Fibroblast of lung (primary cell): ENCODE data around the gene SIGMAR1.

Source experiments
- EZH2 ChIP-seq: IDR thresholded peaks from 2 replicates; pipeline ENCODE4 v1.5.1; 2012; ENCODE audit warnings: low read length, control low read depth, mild to moderate bottlenecking; ENCODE audit errors: missing control alignments
- TF ChIP-seq, protein P1 (sequence below), 2 donors: IDR thresholded peaks in 1 of 2; conservative IDR thresholded peaks in 1 of 2; 1 replicate in 1 of 2; 2 replicates in 1 of 2; pipeline ENCODE4 v1.5.1; 2011 to 2012; ENCODE audit warnings: low read length in 2 of 2, control low read depth in 1 of 2, inconsistent platforms in 1 of 2, low read depth in 1 of 2, mild to moderate bottlenecking in 1 of 2

DNA sequence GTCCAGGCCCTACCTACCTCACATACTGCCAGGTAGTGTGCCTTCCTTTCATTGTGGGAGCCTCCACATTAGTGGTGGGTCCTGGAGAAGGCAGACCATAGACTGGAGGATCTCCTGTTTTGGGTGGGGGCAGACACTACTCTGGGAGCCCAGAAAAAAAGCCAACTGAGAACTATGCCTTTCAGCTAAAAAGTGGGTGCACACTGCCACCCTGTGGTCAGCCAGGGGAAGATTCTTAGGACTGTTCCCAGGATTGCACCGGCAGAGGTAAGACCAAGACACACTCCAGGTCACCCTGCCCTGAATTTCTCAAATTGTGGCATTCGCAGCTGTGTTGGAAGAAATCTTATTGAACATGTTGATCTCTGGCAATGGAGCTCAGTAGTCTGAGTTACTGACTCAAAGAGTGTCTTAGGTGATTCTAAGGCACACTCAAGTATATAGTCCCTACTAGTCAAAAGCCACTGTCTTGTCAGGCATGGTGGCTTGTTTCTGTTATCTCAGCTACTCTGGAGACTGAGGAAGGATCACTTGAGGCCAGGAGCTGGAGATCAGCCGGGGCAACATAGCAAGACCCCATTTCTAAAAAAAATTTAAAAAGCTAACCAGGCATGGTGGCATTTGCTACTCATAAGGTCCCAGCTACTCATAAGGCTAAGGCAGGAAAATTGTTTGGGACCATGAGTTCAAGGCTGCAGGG, 3.6 kb downstream of the SIGMAR1 start:
- TF ChIP-seq, protein P1, sequence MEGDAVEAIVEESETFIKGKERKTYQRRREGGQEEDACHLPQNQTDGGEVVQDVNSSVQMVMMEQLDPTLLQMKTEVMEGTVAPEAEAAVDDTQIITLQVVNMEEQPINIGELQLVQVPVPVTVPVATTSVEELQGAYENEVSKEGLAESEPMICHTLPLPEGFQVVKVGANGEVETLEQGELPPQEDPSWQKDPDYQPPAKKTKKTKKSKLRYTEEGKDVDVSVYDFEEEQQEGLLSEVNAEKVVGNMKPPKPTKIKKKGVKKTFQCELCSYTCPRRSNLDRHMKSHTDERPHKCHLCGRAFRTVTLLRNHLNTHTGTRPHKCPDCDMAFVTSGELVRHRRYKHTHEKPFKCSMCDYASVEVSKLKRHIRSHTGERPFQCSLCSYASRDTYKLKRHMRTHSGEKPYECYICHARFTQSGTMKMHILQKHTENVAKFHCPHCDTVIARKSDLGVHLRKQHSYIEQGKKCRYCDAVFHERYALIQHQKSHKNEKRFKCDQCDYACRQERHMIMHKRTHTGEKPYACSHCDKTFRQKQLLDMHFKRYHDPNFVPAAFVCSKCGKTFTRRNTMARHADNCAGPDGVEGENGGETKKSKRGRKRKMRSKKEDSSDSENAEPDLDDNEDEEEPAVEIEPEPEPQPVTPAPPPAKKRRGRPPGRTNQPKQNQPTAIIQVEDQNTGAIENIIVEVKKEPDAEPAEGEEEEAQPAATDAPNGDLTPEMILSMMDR (conservative IDR thresholded peaks at IDR 0.05 in 1 of 2, IDR thresholded peaks at IDR 0.05 in 1 of 2; ENCODE audit: low read depth in 1 of 2, low read length in 2 of 2) = peak; percentile 81 to 89
- TF ChIP-seq EZH2 = no peak
